ENCODE results near the gene RAD51B.

- TF ChIP-seq POLR2AphosphoS5 (IDR thresholded peaks at IDR 0.05; ENCODE audit: low read depth) (no peak), CTCF (IDR thresholded peaks at IDR 0.05; ENCODE audit: insufficient read depth, low read length) (no peak)
These were observed 26.5 kb downstream of the RAD51B start for GRCh38 chr14:67846029-67846610.

All from HL-60 (cell line).